ENCODE results near the gene PRMT7. TPM values are rescaled to one million over a fixed set of nuclear protein-coding genes. Genes with fewer than 3 reads are reported as not detected.

The PRMT7 gene
- total and polyA plus RNA-seq, 9 donors, result 27.8 to 43.4 (median 37.8) TPM

DNA sequence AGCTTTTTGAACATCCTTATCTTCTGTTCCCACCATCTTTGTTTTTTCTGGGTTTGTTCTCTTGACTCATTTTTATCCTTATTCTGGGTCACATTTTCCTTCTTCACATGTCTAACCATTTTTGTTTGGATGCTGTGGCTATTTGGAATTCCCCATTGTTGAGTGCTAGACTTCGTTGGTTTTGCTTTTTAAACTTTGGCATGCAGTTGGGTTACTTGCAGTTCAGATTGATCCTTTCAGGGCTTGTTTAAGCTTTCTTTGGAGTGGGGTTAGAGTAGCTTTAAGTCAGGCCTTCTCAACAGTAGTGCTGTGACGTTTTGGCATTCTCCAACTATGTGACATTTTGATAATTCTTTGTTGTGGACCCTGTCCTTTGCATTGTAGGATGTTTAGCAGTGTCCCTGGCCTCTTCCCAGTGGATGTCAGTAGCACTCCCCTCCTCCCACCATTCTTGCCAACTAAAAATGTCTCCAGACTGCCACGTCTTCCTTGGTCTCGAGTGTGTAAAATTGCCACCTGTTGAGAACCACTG, 21.1 kb downstream of the PRMT7 start:
- H3K36me3 ChIP-seq, result no peaks in the 10 kb centered on the region
- no peak overlapping the region for H3K27ac ChIP-seq
- H3K4me3 ChIP-seq, result no peak overlapping the region
- H3K27me3 ChIP-seq, result no peaks in the 10 kb centered on the region
- H3K9me3 ChIP-seq, result no peaks in the 10 kb centered on the region
- no peak for TF ChIP-seq POLR2A (IDR thresholded peaks at IDR 0.05)
- TF ChIP-seq, protein P1, sequence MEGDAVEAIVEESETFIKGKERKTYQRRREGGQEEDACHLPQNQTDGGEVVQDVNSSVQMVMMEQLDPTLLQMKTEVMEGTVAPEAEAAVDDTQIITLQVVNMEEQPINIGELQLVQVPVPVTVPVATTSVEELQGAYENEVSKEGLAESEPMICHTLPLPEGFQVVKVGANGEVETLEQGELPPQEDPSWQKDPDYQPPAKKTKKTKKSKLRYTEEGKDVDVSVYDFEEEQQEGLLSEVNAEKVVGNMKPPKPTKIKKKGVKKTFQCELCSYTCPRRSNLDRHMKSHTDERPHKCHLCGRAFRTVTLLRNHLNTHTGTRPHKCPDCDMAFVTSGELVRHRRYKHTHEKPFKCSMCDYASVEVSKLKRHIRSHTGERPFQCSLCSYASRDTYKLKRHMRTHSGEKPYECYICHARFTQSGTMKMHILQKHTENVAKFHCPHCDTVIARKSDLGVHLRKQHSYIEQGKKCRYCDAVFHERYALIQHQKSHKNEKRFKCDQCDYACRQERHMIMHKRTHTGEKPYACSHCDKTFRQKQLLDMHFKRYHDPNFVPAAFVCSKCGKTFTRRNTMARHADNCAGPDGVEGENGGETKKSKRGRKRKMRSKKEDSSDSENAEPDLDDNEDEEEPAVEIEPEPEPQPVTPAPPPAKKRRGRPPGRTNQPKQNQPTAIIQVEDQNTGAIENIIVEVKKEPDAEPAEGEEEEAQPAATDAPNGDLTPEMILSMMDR (IDR thresholded peaks at IDR 0.05), result no peak
- TF ChIP-seq EP300 (IDR thresholded peaks at IDR 0.05), result no peak
- intact Hi-C loops (cut with DNase I), result no loop called here
- H3K4me1 ChIP-seq (ENCODE audit: insufficient read depth), result no peaks in the 10 kb centered on the region
- no peak for DNase-seq
- WGBS, 3 donors, result 20 to 40% (median 36%) methylated on average over 4 of the region's 4 CpGs

DNA sequence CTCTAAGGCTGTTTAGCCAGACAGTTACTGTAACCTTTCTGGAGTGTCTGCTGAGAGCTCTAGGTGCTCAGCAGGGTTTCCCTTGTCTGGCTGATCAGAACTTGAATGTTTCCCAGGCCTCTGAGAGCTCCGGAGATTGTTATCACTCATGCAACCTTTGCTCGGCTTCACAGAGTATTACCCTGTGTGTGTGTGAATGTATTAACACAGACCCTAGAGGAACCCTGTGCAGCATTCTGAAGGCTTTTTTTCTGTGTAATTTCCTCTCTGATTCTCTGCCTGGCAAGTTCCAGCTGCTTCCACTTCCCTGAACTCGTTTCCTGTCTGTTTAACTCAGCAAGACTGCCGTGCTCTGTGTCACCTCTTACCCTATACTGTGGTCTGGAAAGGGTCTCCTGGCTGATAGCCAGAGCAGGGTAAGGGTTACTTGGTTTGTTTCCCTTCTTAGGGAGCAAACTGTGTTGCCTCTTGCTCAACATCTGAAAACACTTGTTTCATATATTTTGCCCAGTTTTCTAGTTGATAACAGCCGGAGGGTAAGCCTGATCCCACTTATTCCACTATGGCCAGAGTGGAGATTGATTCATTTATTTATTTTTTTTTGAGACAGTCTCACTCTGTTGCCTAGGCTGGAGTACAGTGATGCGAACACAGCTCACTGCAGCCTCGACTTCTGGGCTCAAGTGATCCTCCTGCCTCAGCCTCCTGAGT, 21.7 kb downstream of the PRMT7 start:
- TF ChIP-seq, protein P1 (IDR thresholded peaks at IDR 0.05), result no peak
- no peak for TF ChIP-seq EP300 (IDR thresholded peaks at IDR 0.05)
- TF ChIP-seq POLR2A (IDR thresholded peaks at IDR 0.05), result no peak
- no peaks in the 10 kb centered on the region for H3K9me3 ChIP-seq
- H3K36me3 ChIP-seq, result no peaks in the 10 kb centered on the region
- H3K27ac ChIP-seq, result no peak overlapping the region
- no peaks in the 10 kb centered on the region for H3K4me1 ChIP-seq (ENCODE audit: insufficient read depth)
- H3K27me3 ChIP-seq, result no peaks in the 10 kb centered on the region
- intact Hi-C loops (cut with DNase I), result no loop called here
- DNase-seq, result no peak
- H3K4me3 ChIP-seq, result no peak overlapping the region
- WGBS, 3 donors, result 49 to 69% (median 59%) methylated on average over 7 of the region's 7 CpGs

DNA sequence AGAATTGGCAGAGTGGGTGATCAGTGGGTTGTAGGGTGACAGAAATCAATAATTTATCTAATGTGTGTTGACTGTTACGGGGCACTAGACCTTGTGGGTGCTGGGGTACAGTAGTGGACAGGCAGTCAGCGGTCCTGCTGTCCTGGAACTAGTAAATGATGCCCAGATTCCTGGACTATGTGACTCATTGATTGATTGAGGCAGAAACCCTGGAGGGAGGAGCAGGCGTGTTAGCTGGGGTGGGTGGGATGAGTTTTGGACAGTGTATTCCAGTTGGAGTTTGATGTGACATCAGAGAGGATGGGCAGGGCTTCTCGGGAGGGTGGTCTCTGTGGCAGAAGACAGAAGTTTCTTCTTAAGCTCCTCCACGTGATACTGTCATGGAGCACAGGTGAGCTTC, 24.4 kb downstream of the PRMT7 start:
- intact Hi-C loops (cut with DNase I), result no loop called here
- H3K9me3 ChIP-seq, result no peaks in the 10 kb centered on the region
- no peak for DNase-seq
- no peak overlapping the region for H3K27ac ChIP-seq
- H3K36me3 ChIP-seq, result no peaks in the 10 kb centered on the region
- no peaks in the 10 kb centered on the region for H3K27me3 ChIP-seq
- 87 to 95% (median 93%) methylated on average over 5 of the region's 5 CpGs for WGBS, 3 donors
- TF ChIP-seq POLR2A (IDR thresholded peaks at IDR 0.05), result no peak
- TF ChIP-seq EP300 (IDR thresholded peaks at IDR 0.05), result no peak
- TF ChIP-seq, protein P1 (IDR thresholded peaks at IDR 0.05), result no peak
- no peaks in the 10 kb centered on the region for H3K4me1 ChIP-seq (ENCODE audit: insufficient read depth)
- H3K4me3 ChIP-seq, result no peak overlapping the region

DNA sequence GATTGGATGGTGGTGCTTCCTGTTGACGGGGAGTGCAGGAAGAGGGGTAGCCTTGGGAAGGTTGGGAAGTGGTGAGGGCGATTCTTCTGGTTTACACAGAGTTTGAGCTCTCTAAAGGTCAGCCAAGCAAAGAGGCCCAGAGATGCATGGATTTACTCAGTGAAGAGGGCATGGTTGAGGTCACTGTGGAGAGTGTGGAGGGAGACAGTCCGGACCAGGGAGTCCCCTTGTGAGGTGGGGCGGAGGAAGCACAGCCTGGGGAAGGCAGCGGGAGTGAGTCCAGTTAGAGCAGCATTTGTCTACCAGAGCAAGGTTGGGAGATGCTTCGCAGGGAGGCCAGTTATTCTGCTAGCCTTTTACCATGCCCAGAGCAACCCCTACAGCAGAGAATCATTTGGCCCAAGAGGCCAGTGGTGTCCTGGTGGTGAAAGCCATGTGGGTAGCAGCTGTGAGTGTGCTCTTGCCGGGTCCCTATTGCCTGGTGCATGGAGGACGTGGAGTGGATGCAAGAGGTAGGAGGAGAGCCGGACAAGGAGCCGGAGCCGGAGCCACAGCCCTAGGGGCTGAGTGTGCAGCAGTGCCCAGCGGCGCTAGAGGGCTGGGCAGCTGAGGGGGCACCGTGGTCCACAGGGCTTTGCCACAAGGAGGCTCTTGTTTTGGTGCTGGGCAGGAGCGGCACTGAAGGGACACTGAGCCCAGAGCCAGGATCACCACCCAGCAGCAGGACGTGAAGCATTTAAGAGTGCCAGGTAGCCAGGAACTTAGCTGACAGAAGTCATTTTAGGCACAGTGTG, 27.7 kb downstream of the PRMT7 start:
- H3K4me1 ChIP-seq (ENCODE audit: insufficient read depth), result no peaks in the 10 kb centered on the region
- 91 to 95% (median 94%) methylated on average over 16 of the region's 16 CpGs for WGBS, 3 donors
- intact Hi-C loops (cut with DNase I), result no loop called here
- no peaks in the 10 kb centered on the region for H3K9me3 ChIP-seq
- H3K4me3 ChIP-seq, result no peak overlapping the region
- TF ChIP-seq POLR2A (IDR thresholded peaks at IDR 0.05) (no peak), EP300 (IDR thresholded peaks at IDR 0.05) (no peak)
- TF ChIP-seq, protein P1 (IDR thresholded peaks at IDR 0.05), result no peak
- H3K27me3 ChIP-seq, result no peaks in the 10 kb centered on the region
- DNase-seq, result no peak
- H3K27ac ChIP-seq, result no peak overlapping the region
- H3K36me3 ChIP-seq, result no peaks in the 10 kb centered on the region

Measured in ovary (tissue), 9 donors.